Airway epithelial cell (primary cell): ENCODE data around the gene SUMO2. TPM values are rescaled to one million over a fixed set of nuclear protein-coding genes. Genes with fewer than 3 reads are reported as not detected.

ENCODE experiments used
- total RNA-seq: library from RNA; depleted of rRNA; stranded (reverse); fragments of >200 nt; gene quantifications from 2 replicates; pipeline ENCODE4 v1.2.3, GENCODE V29; 2015

SUMO2 gene
- total RNA-seq: 107 TPM in 2 replicates

GRCh38 chr17:75182569-75183436 is at the start of gene SUMO2:
SUMO2 (minus strand) TSS chr17:75182959; CDS start chr17:75182834, 125 bp downstream.

GRCh38 chr17:75205037-75205792 is 22.5 kb upstream of the SUMO2 start, which contains the start of gene NUP85:
NUP85 (plus strand) TSS chr17:75205679; CDS start chr17:75205762, 83 bp downstream.

GRCh38 chr17:75154195-75155106 is 28.3 kb downstream of the SUMO2 start, which contains the start of gene JPT1:
JPT1 (minus strand) TSS chr17:75154512; CDS start chr17:75154397, 115 bp downstream.

GRCh38 chr17:75131278-75132017 is 51.3 kb downstream of the SUMO2 start, which contains the start of gene NT5C:
NT5C (minus strand) TSS chr17:75131742; CDS start chr17:75131707, 35 bp downstream.

Other genes starting within 250 kb of the SUMO2 start
- gene OTOP3, start 247.1 kb downstream of the SUMO2 start, total RNA-seq: 0.14 and 0.56 TPM in 2 replicates
- 3.8 and 9.2 TPM in 2 replicates for gene HID1, start 210.2 kb downstream of the SUMO2 start, total RNA-seq
- gene CDR2L, start 195.3 kb downstream of the SUMO2 start, total RNA-seq: 19.4 and 27.5 TPM in 2 replicates
- 80.0 and 116 TPM in 2 replicates for gene MRPL58, start 170.3 kb downstream of the SUMO2 start, total RNA-seq
- gene ATP5PD, start 136.0 kb downstream of the SUMO2 start, total RNA-seq: 301 and 458 TPM in 2 replicates
- gene KCTD2, start 135.7 kb downstream of the SUMO2 start, total RNA-seq: 11.7 and 13.5 TPM in 2 replicates
- 8.5 and 13.2 TPM in 2 replicates for gene SLC16A5, start 95.0 kb downstream of the SUMO2 start, total RNA-seq
- gene ARMC7, start 73.0 kb downstream of the SUMO2 start, total RNA-seq: 4.4 and 4.6 TPM in 2 replicates
- 93.8 and 111 TPM in 2 replicates for gene NT5C, start 51.2 kb downstream of the SUMO2 start, total RNA-seq
- 434 and 467 TPM in 2 replicates for gene JPT1, start 28.4 kb downstream of the SUMO2 start, total RNA-seq
- gene NUP85, start 22.7 kb upstream of the SUMO2 start, total RNA-seq: 19.4 and 37.3 TPM in 2 replicates
- 14.4 and 21.2 TPM in 2 replicates for gene GGA3, start 78.6 kb upstream of the SUMO2 start, total RNA-seq
- 72.1 and 75.1 TPM in 2 replicates for gene MRPS7, start 78.9 kb upstream of the SUMO2 start, total RNA-seq
- 23.2 and 32.6 TPM in 2 replicates for gene MIF4GD, start 88.3 kb upstream of the SUMO2 start, total RNA-seq
- 10.1 and 12.5 TPM in 2 replicates for gene SLC25A19, start 106.5 kb upstream of the SUMO2 start, total RNA-seq
- 69.3 and 120 TPM in 2 replicates for gene GRB2, start 222.7 kb upstream of the SUMO2 start, total RNA-seq